Coronary artery (tissue), 2 donors: ENCODE measurements around the gene BATF.

Source experiments
- DNase-seq: peaks from one replicate; pipeline ENCODE4 v3.0.0-alpha.2; 2017; ENCODE audit warnings: low spot score
- H3K27ac ChIP-seq, 2 donors: fragments of 200-600 bp; sonication (generic); one replicate each; pipeline ENCODE4 v1.5.1; 2016 to 2019
- H3K4me3 ChIP-seq: fragments of 200-600 bp; sonication (generic); 2 replicates; pipeline ENCODE4 v1.5.1; 2016; ENCODE audit warnings: mild to moderate bottlenecking, moderate library complexity
- CTCF ChIP-seq: fragments of 200-600 bp; sonication (generic); IDR thresholded peaks from one replicate; pipeline ENCODE4 v1.5.1; 2019; ENCODE audit warnings: antibody characterized with exemption

Gene BATF

GRCh38 chr14:75521415-75522199, 662 bp upstream of the BATF start:
- DNase-seq = no peak
- Histone ChIP-seq H3K27ac (no peak overlapping the region), H3K4me3 (no peak overlapping the region)
- no peak for TF ChIP-seq CTCF

GRCh38 chr14:75522983-75523318, 682 bp downstream of the BATF start:
- H3K4me3 ChIP-seq = peak overlapping the region; percentile 62
- DNase-seq = no peak
- no peak overlapping the region for H3K27ac ChIP-seq
- no peak for TF ChIP-seq CTCF

- DNase-seq = no peak
- peak overlapping the region in 1 of 2 donors; percentile 41 for H3K27ac ChIP-seq
Measured at GRCh38 chr14:75523771-75524171, 1.5 kb downstream of the BATF start.

GRCh38 chr14:75525969-75526368, 3.7 kb downstream of the BATF start:
- no peak overlapping the region for H3K4me3 ChIP-seq
- no peak for DNase-seq
- no peak overlapping the region for H3K27ac ChIP-seq
- no peak for TF ChIP-seq CTCF

More at GRCh38 chr14:75523771-75524171, 1.5 kb downstream of the BATF start:
- H3K4me3 ChIP-seq = peak overlapping the region; percentile 39
- TF ChIP-seq CTCF = no peak

- H3K27ac ChIP-seq = no peak overlapping the region
- no peak overlapping the region for H3K4me3 ChIP-seq
- DNase-seq = no peak
- TF ChIP-seq CTCF = no peak
Measured at GRCh38 chr14:75527449-75528163, 5.3 kb downstream of the BATF start.

GRCh38 chr14:75531256-75531655, 9.0 kb downstream of the BATF start:
- H3K27ac ChIP-seq = no peak overlapping the region
- DNase-seq = no peak
- no peak for TF ChIP-seq CTCF
- no peak overlapping the region for H3K4me3 ChIP-seq
